ENCODE data around the gene TCAP.

TCAP gene, protein sequence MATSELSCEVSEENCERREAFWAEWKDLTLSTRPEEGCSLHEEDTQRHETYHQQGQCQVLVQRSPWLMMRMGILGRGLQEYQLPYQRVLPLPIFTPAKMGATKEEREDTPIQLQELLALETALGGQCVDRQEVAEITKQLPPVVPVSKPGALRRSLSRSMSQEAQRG

DNA sequence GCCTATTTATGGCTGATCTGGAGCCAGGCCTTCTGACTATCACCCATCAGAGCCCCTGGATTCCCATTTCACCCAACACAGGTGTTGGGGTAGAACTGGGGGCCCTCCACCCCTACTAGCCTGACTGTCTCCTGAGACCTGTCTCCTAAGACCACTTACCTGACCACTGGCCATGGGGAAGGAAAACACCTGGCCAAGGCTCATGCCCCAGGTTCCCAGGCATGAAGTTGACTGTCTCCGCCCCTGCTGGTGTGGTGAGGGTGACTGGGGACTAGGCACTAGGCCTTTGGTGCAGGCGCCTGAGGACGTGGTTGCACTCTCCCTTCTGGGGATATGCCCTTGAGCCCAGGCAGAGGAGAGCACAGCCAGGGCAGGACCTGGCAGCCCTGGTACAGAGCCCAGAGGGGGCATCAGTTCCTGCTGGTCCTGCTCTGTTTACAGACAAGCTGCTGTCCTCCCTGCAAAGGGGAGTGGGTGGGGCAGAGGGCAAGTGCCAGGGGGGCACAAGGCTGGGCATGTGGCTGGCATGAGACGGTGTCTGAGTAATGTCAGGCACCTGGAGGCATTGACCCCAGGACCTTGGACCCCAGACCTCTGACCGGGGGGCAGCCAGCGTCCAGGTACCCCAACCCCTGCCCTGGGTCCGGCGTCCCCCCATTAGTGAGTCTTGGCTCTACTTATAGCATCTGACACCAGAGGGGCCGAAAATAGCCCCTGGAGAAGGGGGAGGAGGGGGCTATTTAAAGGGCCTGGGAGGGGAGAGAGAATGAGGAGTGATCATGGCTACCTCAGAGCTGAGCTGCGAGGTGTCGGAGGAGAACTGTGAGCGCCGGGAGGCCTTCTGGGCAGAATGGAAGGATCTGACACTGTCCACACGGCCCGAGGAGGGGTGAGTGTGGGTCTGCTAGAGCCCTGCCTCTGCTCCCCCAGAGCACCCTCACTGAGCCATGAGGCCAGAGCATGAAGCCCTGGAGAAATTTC, at the start of gene TCAP:
TSS of gene TCAP (plus strand) at position 769 of the 981 bp plus-strand sequence. CDS start at position 780, 11 bp downstream.
- TF ChIP-seq EZH2phosphoT487 (IDR thresholded peaks at IDR 0.05; ENCODE audit: borderline replicate concordance, low read length): no peak
- TF ChIP-seq, protein P1, sequence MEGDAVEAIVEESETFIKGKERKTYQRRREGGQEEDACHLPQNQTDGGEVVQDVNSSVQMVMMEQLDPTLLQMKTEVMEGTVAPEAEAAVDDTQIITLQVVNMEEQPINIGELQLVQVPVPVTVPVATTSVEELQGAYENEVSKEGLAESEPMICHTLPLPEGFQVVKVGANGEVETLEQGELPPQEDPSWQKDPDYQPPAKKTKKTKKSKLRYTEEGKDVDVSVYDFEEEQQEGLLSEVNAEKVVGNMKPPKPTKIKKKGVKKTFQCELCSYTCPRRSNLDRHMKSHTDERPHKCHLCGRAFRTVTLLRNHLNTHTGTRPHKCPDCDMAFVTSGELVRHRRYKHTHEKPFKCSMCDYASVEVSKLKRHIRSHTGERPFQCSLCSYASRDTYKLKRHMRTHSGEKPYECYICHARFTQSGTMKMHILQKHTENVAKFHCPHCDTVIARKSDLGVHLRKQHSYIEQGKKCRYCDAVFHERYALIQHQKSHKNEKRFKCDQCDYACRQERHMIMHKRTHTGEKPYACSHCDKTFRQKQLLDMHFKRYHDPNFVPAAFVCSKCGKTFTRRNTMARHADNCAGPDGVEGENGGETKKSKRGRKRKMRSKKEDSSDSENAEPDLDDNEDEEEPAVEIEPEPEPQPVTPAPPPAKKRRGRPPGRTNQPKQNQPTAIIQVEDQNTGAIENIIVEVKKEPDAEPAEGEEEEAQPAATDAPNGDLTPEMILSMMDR (IDR thresholded peaks at IDR 0.05; ENCODE audit: low read depth, low read length, poor library complexity, severe bottlenecking): no peak
- Histone ChIP-seq H3K27ac (ENCODE audit: low read depth, low read length) (no peak within 1 kb of the TSS), H3K27me3 (ENCODE audit: control insufficient read depth, low read length) (peaks cover 28% of the 10 kb centered on the region), H3K36me3 (ENCODE audit: control insufficient read depth, low read length) (peaks cover 23% of the 10 kb centered on the region), H3K4me1 (ENCODE audit: control insufficient read depth, low read length) (peaks cover 14% of the 10 kb centered on the region), H3K4me2 (ENCODE audit: low read length) (no peak within 1 kb of the TSS), H3F3A (ENCODE audit: control insufficient read depth, insufficient read depth) (no peaks in the 10 kb centered on the region; the same call in 1 of the 2 replicates), H3K9me3 (ENCODE audit: control insufficient read depth, insufficient read depth, low read length) (no peaks in the 10 kb centered on the region), H4K20me1 (ENCODE audit: control insufficient read depth, insufficient read depth, low read depth, low read length) (no peaks in the 10 kb centered on the region), H3K9me2 (replicated peaks; ENCODE audit: control insufficient read depth, low read length) (no peaks in the 10 kb centered on the region), H3K79me2 (ENCODE audit: control insufficient read depth, low read length) (no peaks in the 10 kb centered on the region), H3K4me3 (ENCODE audit: low read length) (no peak within 1 kb of the TSS)

DNA sequence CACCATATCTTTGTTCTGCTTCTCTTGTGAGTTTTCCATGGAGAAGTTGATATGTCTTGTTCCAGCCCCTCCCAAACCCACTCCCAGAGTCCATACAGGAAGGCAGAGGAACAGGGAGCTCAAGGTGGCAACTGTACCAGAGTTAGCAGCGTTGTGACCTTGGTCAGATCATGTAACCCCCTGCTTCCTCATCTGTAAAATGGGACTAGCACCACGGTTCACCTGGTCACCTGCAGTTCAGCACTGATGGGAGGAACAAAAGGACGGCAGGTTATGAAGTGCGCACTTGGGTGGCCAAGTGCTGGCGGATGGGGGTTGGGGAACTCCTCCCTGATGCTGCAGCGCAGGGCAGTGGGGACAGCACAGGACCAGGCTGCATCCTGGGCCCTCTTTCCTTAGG, 49.7 kb upstream of the TCAP start:
- Histone ChIP-seq H3K36me3 (ENCODE audit: control insufficient read depth, low read length) (no peaks in the 10 kb centered on the region), H3K4me2 (ENCODE audit: low read length) (no peak overlapping the region), H3K79me2 (ENCODE audit: control insufficient read depth, low read length) (no peaks in the 10 kb centered on the region), H3K9me2 (replicated peaks; ENCODE audit: control insufficient read depth, low read length) (no peaks in the 10 kb centered on the region), H3F3A (ENCODE audit: control insufficient read depth, insufficient read depth) (peaks cover 15% of the 10 kb centered on the region), H3K9me3 (ENCODE audit: control insufficient read depth, insufficient read depth, low read length) (no peaks in the 10 kb centered on the region), H4K20me1 (ENCODE audit: control insufficient read depth, insufficient read depth, low read depth, low read length) (no peaks in the 10 kb centered on the region), H3K4me3 (ENCODE audit: low read length) (no peak overlapping the region), H3K27ac (ENCODE audit: low read depth, low read length) (no peak overlapping the region), H3K4me1 (ENCODE audit: control insufficient read depth, low read length) (peaks cover 19% of the 10 kb centered on the region), H3K27me3 (ENCODE audit: control insufficient read depth, low read length) (0 out of 2 replicates have a peak, but pooled peaks cover 3% of the 10 kb centered on the region)
- TF ChIP-seq, protein P1 (IDR thresholded peaks at IDR 0.05; ENCODE audit: low read depth, low read length, poor library complexity, severe bottlenecking): no peak
- TF ChIP-seq EZH2phosphoT487 (IDR thresholded peaks at IDR 0.05; ENCODE audit: borderline replicate concordance, low read length): no peak

DNA sequence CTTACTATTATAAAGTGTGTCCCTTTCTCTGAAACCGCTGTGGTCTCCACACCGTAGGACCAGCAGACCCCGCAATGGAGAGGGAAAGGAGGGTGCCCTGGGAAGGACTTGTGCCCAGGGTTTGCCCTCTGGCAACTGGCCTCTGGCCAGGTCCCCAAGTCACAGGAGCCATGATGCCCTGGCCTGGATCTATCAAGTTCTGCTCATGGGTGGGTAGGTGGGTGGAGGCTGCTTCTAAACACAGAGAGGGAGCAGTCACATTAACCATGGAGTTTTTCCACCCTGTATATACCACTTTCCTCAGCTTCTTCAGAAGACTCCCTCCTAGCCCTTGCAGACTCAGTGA, 48.1 kb upstream of the TCAP start:
- Histone ChIP-seq H3K27ac (ENCODE audit: low read depth, low read length) (no peak overlapping the region), H3K9me3 (ENCODE audit: control insufficient read depth, insufficient read depth, low read length) (no peaks in the 10 kb centered on the region), H3K4me2 (ENCODE audit: low read length) (peak overlapping the region; percentile 69), H3K27me3 (ENCODE audit: control insufficient read depth, low read length) (0 out of 2 replicates have a peak, but pooled peaks cover 3% of the 10 kb centered on the region), H3F3A (ENCODE audit: control insufficient read depth, insufficient read depth) (peaks cover 15% of the 10 kb centered on the region), H3K36me3 (ENCODE audit: control insufficient read depth, low read length) (no peaks in the 10 kb centered on the region), H4K20me1 (ENCODE audit: control insufficient read depth, insufficient read depth, low read depth, low read length) (no peaks in the 10 kb centered on the region), H3K79me2 (ENCODE audit: control insufficient read depth, low read length) (no peaks in the 10 kb centered on the region), H3K4me1 (ENCODE audit: control insufficient read depth, low read length) (peaks cover 20% of the 10 kb centered on the region), H3K9me2 (replicated peaks; ENCODE audit: control insufficient read depth, low read length) (no peaks in the 10 kb centered on the region), H3K4me3 (ENCODE audit: low read length) (peak overlapping the region; percentile 68)
- no peak for TF ChIP-seq EZH2phosphoT487 (IDR thresholded peaks at IDR 0.05; ENCODE audit: borderline replicate concordance, low read length)
- TF ChIP-seq, protein P1 (IDR thresholded peaks at IDR 0.05; ENCODE audit: low read depth, low read length, poor library complexity, severe bottlenecking): no peak

Data from DOHH2 (cell line).